Endothelial cell of umbilical vein (primary cell): ENCODE measurements around the gene RANBP17.

Source experiments
- CTCF ChIP-seq, 2 donors: IDR thresholded peaks; 1 replicate in 1 of 2; 2 replicates in 1 of 2; pipeline ENCODE4 v1.5.1; 2011; ENCODE audit warnings: low read length in 2 of 2, mild to moderate bottlenecking in 2 of 2, moderate library complexity in 2 of 2, control low read depth in 1 of 2, inconsistent platforms in 1 of 2, low read depth in 1 of 2; ENCODE audit not compliant: insufficient read depth in 1 of 2; ENCODE audit errors: extremely low read depth in 1 of 2
- EZH2 ChIP-seq: IDR thresholded peaks from 2 replicates; pipeline ENCODE4 v1.6.1; 2012; ENCODE audit warnings: borderline replicate concordance, low read depth, mild to moderate bottlenecking, moderate library complexity, low read length, inconsistent platforms; ENCODE audit not compliant: severe bottlenecking
- MAX ChIP-seq: IDR thresholded peaks from 2 replicates; pipeline ENCODE4 v1.6.1; 2011; ENCODE audit not compliant: insufficient read depth, insufficient read length
- POLR2A ChIP-seq: IDR thresholded peaks from 2 replicates; pipeline ENCODE4 v1.6.1; 2012; ENCODE audit warnings: low read depth, mild to moderate bottlenecking, control low read depth, low read length
- POLR2AphosphoS5 ChIP-seq: IDR thresholded peaks from 2 replicates; pipeline ENCODE4 v1.6.1; 2012; ENCODE audit warnings: low read depth, mild to moderate bottlenecking, control low read depth, low read length, moderate library complexity; ENCODE audit not compliant: insufficient read depth

- TF ChIP-seq CTCF (IDR thresholded peaks at IDR 0.05; ENCODE audit: extremely low read depth in 1 of 2, insufficient read depth in 1 of 2, low read depth in 1 of 2, low read length in 2 of 2): no peak
- TF ChIP-seq POLR2A: no peak
- TF ChIP-seq POLR2AphosphoS5: no peak
- no peak for TF ChIP-seq EZH2
- TF ChIP-seq MAX: no peak
These were observed 339.5 kb downstream of the RANBP17 start for GRCh38 chr5:171201310-171201709.
